ENCODE data around the gene ZNF578. TPM values are rescaled to one million over a fixed set of nuclear protein-coding genes. Genes with fewer than 3 reads are reported as not detected.

Gene ZNF578
- total and polyA plus RNA-seq, 2 of the 8 experiments (the other 6 are each of a cell fraction or from before 2014, with no cell fraction given), result 1.6 to 4.2 TPM

DNA sequence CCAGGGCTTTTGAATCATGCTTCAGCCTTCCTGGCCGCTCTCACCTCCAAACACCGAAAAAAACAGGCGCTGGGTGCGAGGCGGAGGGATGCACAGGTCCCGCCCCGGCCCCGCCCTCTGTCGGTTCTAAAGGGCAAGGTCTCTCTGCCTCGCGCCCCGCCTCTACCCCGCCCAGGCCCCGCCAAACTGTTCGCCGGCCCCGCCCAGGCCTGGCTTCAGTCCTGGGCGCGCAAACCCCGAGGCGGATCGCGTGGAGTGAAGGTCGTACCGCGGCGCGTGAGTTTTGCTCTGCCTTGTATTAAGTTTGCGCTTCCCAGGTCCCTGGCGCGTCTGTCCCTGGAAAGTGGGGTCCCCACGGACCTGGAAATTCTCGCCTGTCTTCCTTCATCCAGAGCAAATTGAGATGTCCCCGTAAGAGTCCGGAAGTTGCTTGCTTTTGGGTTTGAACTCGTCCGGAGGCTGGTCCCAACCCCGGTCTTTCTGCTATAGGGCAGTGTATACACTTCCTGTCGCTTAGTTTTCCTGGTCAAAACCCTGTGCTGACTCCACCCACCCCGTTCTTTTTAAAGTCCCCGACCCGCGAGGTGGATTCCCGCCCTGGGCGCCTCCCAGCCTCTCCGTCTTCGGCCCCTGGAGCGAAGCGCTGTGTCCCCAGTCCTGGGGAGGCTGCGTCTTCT lies 82.6 kb downstream of the ZNF578 start:
- peak overlapping the region; percentile 84 to 87 (median 86) for H3K4me3 ChIP-seq (ENCODE audit: extremely low read depth in 1 of 4, insufficient read depth in 2 of 4, low read depth in 3 of 4, low read length in 4 of 4)
- H3K14ac ChIP-seq (ENCODE audit: insufficient read length), result no peak overlapping the region
- no peaks in the 10 kb centered on the region for H3K79me1 ChIP-seq (ENCODE audit: low read depth, low read length)
- H3K56ac ChIP-seq (replicated peaks; ENCODE audit: insufficient read length, low read depth, low read length), result peak overlapping the region; percentile 30
- H4K8ac ChIP-seq (ENCODE audit: extremely low read depth, insufficient read depth, low read length), result peak overlapping the region; percentile 54; the same call in 1 of the 2 replicates
- no peak overlapping the region for H2AK5ac ChIP-seq (ENCODE audit: low read depth, low read length)
- no peaks in the 10 kb centered on the region; a peak in 1 of 7 replicates for H3K27me3 ChIP-seq (replicated peaks in 1 of 4; ENCODE audit: control insufficient read depth in 3 of 4, extremely low read depth in 1 of 4, insufficient read depth in 3 of 4, low read length in 3 of 4)
- peaks cover 0 to 2% (median 0%) of the 10 kb centered on the region in 4 experiments; a peak in 1 of 7 replicates for H3K4me1 ChIP-seq (replicated peaks in 1 of 4; ENCODE audit: control insufficient read depth in 3 of 4, insufficient read depth in 4 of 4, low read length in 3 of 4)
- ChIA-PET CTCF (ENCODE audit: partially characterized antibody) (interaction anchor here (1.3 kb wide), 1 partner anchor 54 kb away, joined by 3 read pairs; no protein-coding TSS in a partner anchor), POLR2A (ENCODE audit: partially characterized antibody) (interaction anchor here (1.3 to 1.6 kb wide), 2 partner anchors 15 to 35 kb away, joined by 3 to 4 read pairs; no protein-coding TSS in a partner anchor)
- peak overlapping the region; percentile 93 to 98 for H3K4me2 ChIP-seq (ENCODE audit: insufficient read depth in 1 of 2, low read depth in 2 of 2, low read length in 2 of 2)
- H2BK15ac ChIP-seq (ENCODE audit: low read length), result no peak overlapping the region
- no peak overlapping the region for H2BK120ac ChIP-seq (replicated peaks; ENCODE audit: low read depth, low read length)
- H2BK5ac ChIP-seq (ENCODE audit: low read depth, low read length), result peak overlapping the region; percentile 24; the same call in 1 of the 2 replicates
- H2BK12ac ChIP-seq (ENCODE audit: low read depth, low read length), result no peak overlapping the region; the same call in 1 of the 2 replicates
- DNase-seq (ENCODE audit: low read depth in 1 of 2, low spot score in 2 of 2), result peak; percentile 41 to 92
- H2AFZ ChIP-seq (ENCODE audit: low read length), result peak overlapping the region; percentile 78; the same call in 1 of the 2 replicates
- no peak overlapping the region for H4K5ac ChIP-seq (ENCODE audit: insufficient read length, low read depth, low read length)
- no peak overlapping the region for H2BK20ac ChIP-seq (ENCODE audit: low read length)
- FAIRE-seq, result no peak
- H3K23ac ChIP-seq (ENCODE audit: insufficient read length), result no peak overlapping the region
- H3K18ac ChIP-seq (ENCODE audit: extremely low read depth, low read length), result peak overlapping the region; percentile 60
- H3K9ac ChIP-seq (replicated peaks in 1 of 4; ENCODE audit: extremely low read depth in 1 of 4, low read depth in 3 of 4, low read length in 3 of 4), result peak overlapping the region in 3 of 4 experiments; percentile 60 to 67 (median 66); a peak in 6 of 7 replicates
- no peak overlapping the region for H3K27ac ChIP-seq (ENCODE audit: low read depth, low read length)
- H3K36me3 ChIP-seq (ENCODE audit: control insufficient read depth in 2 of 4, insufficient read depth in 4 of 4, low read length in 3 of 4), result no peaks in the 10 kb centered on the region
- H4K91ac ChIP-seq (replicated peaks; ENCODE audit: insufficient read length, low read length), result peak overlapping the region; percentile 81
- WGBS, 2 experiments (ENCODE audit: extremely low coverage in 1 of 2, insufficient coverage in 1 of 2, insufficient read length in 1 of 2, insufficient replicate concordance in 2 of 2, low coverage in 1 of 2, low lambda C conversion rate in 2 of 2, missing lambda C conversion rate in 1 of 2), result 2% methylated on average over 34 of the region's 50 CpGs; no CpG with 5 or more reads in 1 of the 2 experiments
- peaks cover 0 to 2% of the 10 kb centered on the region in 2 experiments; a peak in 2 of 4 replicates for H3K79me2 ChIP-seq (ENCODE audit: control insufficient read depth in 1 of 2, insufficient read depth in 2 of 2, low read length in 2 of 2)
- peaks cover 8% of the 10 kb centered on the region for H3K23me2 ChIP-seq (ENCODE audit: low read depth, low read length)
- H4K20me1 ChIP-seq (replicated peaks in 1 of 2; ENCODE audit: control insufficient read depth in 1 of 2, insufficient read depth in 2 of 2, low read length in 2 of 2), result peaks cover 0 to 2% of the 10 kb centered on the region in 2 experiments
- no peaks in the 10 kb centered on the region for H3K9me3 ChIP-seq (ENCODE audit: insufficient read depth in 2 of 2, low read depth in 1 of 2, low read length in 1 of 2)
- H3K4ac ChIP-seq (replicated peaks; ENCODE audit: insufficient read length, low read depth, low read length), result no peak overlapping the region
- TF ChIP-seq, protein P1, sequence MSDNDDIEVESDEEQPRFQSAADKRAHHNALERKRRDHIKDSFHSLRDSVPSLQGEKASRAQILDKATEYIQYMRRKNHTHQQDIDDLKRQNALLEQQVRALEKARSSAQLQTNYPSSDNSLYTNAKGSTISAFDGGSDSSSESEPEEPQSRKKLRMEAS (IDR thresholded peaks at IDR 0.05), result peak; percentile 35; the same call in 1 of the 2 replicates
- TF ChIP-seq SUZ12 (IDR thresholded peaks at IDR 0.05; ENCODE audit: low read length), result no peak
- peak; percentile 70; the same call in 1 of the 2 replicates for TF ChIP-seq POLR2AphosphoS5 (IDR thresholded peaks at IDR 0.05; ENCODE audit: low read depth, low read length)
- TF ChIP-seq TAF1 (IDR thresholded peaks at IDR 0.05; ENCODE audit: low read depth, low read length), result peak; percentile 68
- no peak for TF ChIP-seq MAFK (IDR thresholded peaks at IDR 0.05; ENCODE audit: low read depth, low read length)
- no peak for TF ChIP-seq FOSL1 (IDR thresholded peaks at IDR 0.05; ENCODE audit: insufficient read depth, low read depth, low read length)
- TF ChIP-seq NRF1 (IDR thresholded peaks at IDR 0.05; ENCODE audit: low read depth, low read length), result no peak
- TF ChIP-seq RNF2 (IDR thresholded peaks at IDR 0.05; ENCODE audit: borderline replicate concordance, low read depth, low read length, missing control alignments, poor library complexity, severe bottlenecking), result no peak
- no peak for TF ChIP-seq CTBP2 (IDR thresholded peaks at IDR 0.05; ENCODE audit: borderline replicate concordance, insufficient read depth, insufficient read length, low read length)
- TF ChIP-seq CHD1 (IDR thresholded peaks at IDR 0.05; ENCODE audit: low read depth, low read length), result no peak
- TF ChIP-seq TAF7 (optimal IDR thresholded peaks at IDR 0.05; ENCODE audit: borderline replicate concordance, low read depth, low read length), result peak; percentile 31

All from H1 (cell line).